ENCODE data around the gene RPUSD1. TPM values are rescaled to one million over a fixed set of nuclear protein-coding genes. Genes with fewer than 3 reads are reported as not detected.

The RPUSD1 gene
- total and polyA plus RNA-seq, 12 donors: 1.1 to 40.1 (median 20.4) TPM

DNA sequence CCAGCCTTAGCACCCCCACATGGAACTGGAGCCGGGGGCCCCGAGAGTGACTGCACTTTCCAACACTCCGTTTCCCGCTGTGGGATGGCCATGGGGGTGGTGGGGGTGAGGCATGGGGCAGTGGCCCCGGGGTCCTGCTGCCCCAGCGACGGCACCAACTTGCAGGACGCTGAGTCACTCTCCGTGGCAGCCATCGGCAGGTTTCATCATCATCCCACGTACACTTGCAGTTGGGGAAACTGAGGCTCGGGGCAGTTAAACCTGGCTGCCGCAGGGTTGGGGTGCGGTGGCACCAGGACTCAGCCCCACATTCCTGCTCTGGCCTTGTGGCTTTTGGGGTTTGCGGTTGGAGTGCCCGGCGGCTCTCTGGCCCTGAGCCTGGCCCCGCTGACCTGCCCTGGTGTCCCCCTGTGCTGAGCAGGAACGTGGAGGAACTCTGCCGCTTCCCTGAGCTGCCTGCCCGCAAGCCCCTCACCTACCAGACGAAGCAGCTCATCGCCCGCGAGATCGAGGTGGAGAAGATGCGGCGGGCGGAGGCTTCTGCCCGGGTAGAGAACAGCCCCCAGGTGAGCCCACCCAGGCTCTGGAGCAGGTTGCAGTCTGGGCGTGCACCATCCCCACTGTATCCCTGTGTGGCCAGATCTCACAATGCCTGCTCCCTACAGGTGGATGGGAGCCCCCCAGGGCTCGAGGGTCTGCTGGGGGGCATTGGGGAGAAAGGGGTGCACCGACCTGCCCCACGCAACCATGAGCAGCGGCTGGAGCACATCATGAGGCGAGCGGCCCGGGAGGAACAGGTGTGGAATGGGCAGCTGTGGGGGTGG, 8.3 kb upstream of the RPUSD1 start:
- Histone ChIP-seq H3K4me1 (replicated peaks in 1 of 2) (no peaks in the 10 kb centered on the region), H3K36me3 (replicated peaks in 1 of 2) (no peaks in the 10 kb centered on the region), H3K4me3 (no peak overlapping the region), H3K27ac (no peak overlapping the region), H3K9me3 (replicated peaks in 1 of 3) (no peaks in the 10 kb centered on the region), H3K27me3 (peaks cover 27% of the 10 kb centered on the region)
- DNase-seq: no peak
- 92 to 97% (median 94%) methylated on average over 12 to 38 of the region's 38 CpGs for WGBS, 4 donors
- intact Hi-C loops (cut with DNase I): no loop called here
- TF ChIP-seq CTCF (IDR thresholded peaks at IDR 0.05) (no peak), POLR2A (IDR thresholded peaks at IDR 0.05) (no peak)

GRCh38 chr16:795580-796229, 7.5 kb upstream of the RPUSD1 start:
- intact Hi-C loops (cut with DNase I): no loop called here
- H3K9me3 ChIP-seq (replicated peaks in 1 of 3): no peaks in the 10 kb centered on the region
- no peaks in the 10 kb centered on the region for H3K4me1 ChIP-seq (replicated peaks in 1 of 2)
- no peak overlapping the region for H3K4me3 ChIP-seq
- peaks cover 19% of the 10 kb centered on the region for H3K27me3 ChIP-seq
- H3K36me3 ChIP-seq (replicated peaks in 1 of 2): no peaks in the 10 kb centered on the region
- no peak overlapping the region for H3K27ac ChIP-seq
- TF ChIP-seq CTCF (IDR thresholded peaks at IDR 0.05): no peak
- TF ChIP-seq POLR2A (IDR thresholded peaks at IDR 0.05): no peak
- 83 to 97% (median 89%) methylated on average over 5 to 32 of the region's 33 CpGs for WGBS, 4 donors
- DNase-seq: no peak

DNA sequence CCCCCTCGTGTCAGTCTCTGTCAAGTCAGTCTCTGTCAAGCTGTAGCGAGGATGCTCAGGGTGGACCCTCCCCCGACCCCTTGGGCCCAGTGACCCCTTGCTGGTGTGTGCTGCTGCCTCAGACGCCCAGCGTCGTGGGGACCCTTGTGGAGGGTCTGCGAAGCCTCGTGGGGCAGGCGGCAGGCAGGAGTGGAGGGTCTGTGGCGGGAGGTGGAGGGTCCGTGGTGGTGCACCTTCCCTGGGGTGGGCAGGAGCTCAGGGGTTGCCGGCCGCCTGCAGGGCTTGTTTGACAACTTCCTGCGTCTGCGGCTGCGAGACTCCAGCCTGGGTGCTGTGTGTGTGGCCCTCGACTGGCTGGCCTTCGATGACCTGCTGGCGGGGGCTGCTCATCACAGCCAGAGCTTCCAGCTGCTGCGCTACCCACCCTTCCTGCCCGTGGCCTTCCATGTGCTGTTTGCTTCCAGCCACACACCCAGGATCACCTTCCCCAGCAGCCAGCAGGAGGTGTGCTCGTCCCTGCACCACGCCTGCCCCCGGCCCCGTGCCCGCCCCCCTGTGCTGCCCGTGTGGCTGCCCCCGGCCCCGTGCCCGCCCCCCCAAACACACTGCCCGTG, 6.8 kb upstream of the RPUSD1 start:
- TF ChIP-seq POLR2A (IDR thresholded peaks at IDR 0.05) (no peak), CTCF (IDR thresholded peaks at IDR 0.05) (no peak)

GRCh38 chr16:794091-794822, 6.1 kb upstream of the RPUSD1 start:
- H3K4me3 ChIP-seq: no peak overlapping the region
- intact Hi-C loops (cut with DNase I): no loop called here
- DNase-seq: no peak
- 92 to 94% (median 93%) methylated on average over 18 to 40 of the region's 40 CpGs for WGBS, 4 donors
- no peaks in the 10 kb centered on the region for H3K36me3 ChIP-seq (replicated peaks in 1 of 2)
- TF ChIP-seq POLR2A (IDR thresholded peaks at IDR 0.05) (no peak), CTCF (IDR thresholded peaks at IDR 0.05) (no peak)
- H3K27me3 ChIP-seq: peaks cover 7% of the 10 kb centered on the region
- no peaks in the 10 kb centered on the region for H3K9me3 ChIP-seq (replicated peaks in 1 of 3)
- no peak overlapping the region for H3K27ac ChIP-seq
- peaks cover 0 to under 1% of the 10 kb centered on the region in 2 donors for H3K4me1 ChIP-seq (replicated peaks in 1 of 2)

More for the DNA sequence above, 6.8 kb upstream of the RPUSD1 start:
- Histone ChIP-seq H3K4me1 (replicated peaks in 1 of 2) (no peaks in the 10 kb centered on the region), H3K27me3 (peaks cover 12% of the 10 kb centered on the region), H3K4me3 (no peak overlapping the region), H3K27ac (no peak overlapping the region), H3K36me3 (replicated peaks in 1 of 2) (no peaks in the 10 kb centered on the region), H3K9me3 (replicated peaks in 1 of 3) (no peaks in the 10 kb centered on the region)
- intact Hi-C loops (cut with DNase I): no loop called here
- no peak for DNase-seq
- 87 to 89% (median 87%) methylated on average over 17 to 31 of the region's 31 CpGs for WGBS, 4 donors
